Thyroid gland (tissue), 4 donors: ENCODE results near the gene BLOC1S2. TPM values are rescaled to one million over a fixed set of nuclear protein-coding genes. Genes with fewer than 3 reads are reported as not detected.

Experiments
- DNase-seq, 2 donors: peaks; one replicate each; pipeline ENCODE4 v3.0.0-alpha.2; 2019
- H3K27ac ChIP-seq, 3 donors: fragments of 200-600 bp; sonication (generic); 1 replicate in 2 of 3; 2 replicates in 1 of 3; pipeline ENCODE4 v1.5.1; 2016 to 2019; ENCODE audit warnings: mild to moderate bottlenecking in 1 of 3, moderate library complexity in 1 of 3
- H3K27me3 ChIP-seq: fragments of 200-600 bp; sonication (generic); one replicate; pipeline ENCODE4 v1.5.1; 2019
- H3K36me3 ChIP-seq, 2 donors: fragments of 200-600 bp; sonication (generic); one replicate each; pipeline ENCODE4 v1.5.1; 2016 to 2019
- H3K4me1 ChIP-seq, 2 donors: fragments of 200-600 bp; sonication (generic); one replicate each; pipeline ENCODE4 v1.5.1; 2017 to 2019
- H3K4me3 ChIP-seq, 3 donors: fragments of 200-600 bp; sonication (generic); replicated peaks in 1 of 3; 1 replicate in 2 of 3; 2 replicates in 1 of 3; pipeline ENCODE4 v1.5.1; 2016; ENCODE audit warnings: mild to moderate bottlenecking in 1 of 3
- H3K9me3 ChIP-seq: fragments of 200-600 bp; sonication (generic); one replicate; pipeline ENCODE4 v1.5.1; 2017
- CTCF ChIP-seq, 6 experiments: fragments of 200-600 bp in 3 of 6; fragments of 450-650 bp in 3 of 6; sonication (generic) in 3 of 6; IDR thresholded peaks; one replicate each; pipeline ENCODE4 v1.5.1; 2016 to 2019; ENCODE audit warnings: antibody characterized with exemption in 6 of 6, mild to moderate bottlenecking in 2 of 6, inconsistent platforms in 1 of 6, moderate library complexity in 1 of 6
- POLR2A ChIP-seq, 2 donors: fragments of 450-650 bp; IDR thresholded peaks; one replicate each; pipeline ENCODE4 v1.6.1; 2017; ENCODE audit warnings: antibody characterized with exemption in 2 of 2, mild to moderate bottlenecking in 2 of 2, moderate library complexity in 1 of 2
- WGBS, 2 donors: methylation state at CpG; one replicate each; pipeline ENCODE4 v1.1.5; 2017; 5-methylcytosine and 5-hydroxymethylcytosine counted together
- intact Hi-C: fragments of 100-400 bp; cut with DNase I; formaldehyde crosslinking; loops from one replicate; pipeline ENCODE4 v1.15.1; 2023
- total RNA-seq, 4 donors: library from RNA; depleted of rRNA; stranded (reverse); fragments of >200 nt; gene quantifications; one replicate each; pipeline ENCODE4 v1.2.3, GENCODE V29; 2016

The BLOC1S2 gene
- total RNA-seq, 4 donors from 2014 or later: 22.6 to 42.2 (median 37.0) TPM

- 62 to 74% methylated on average over 1 of the region's 1 CpG for WGBS, 2 donors
Measured at GRCh38 chr10:100319707-100320402, 33.4 kb upstream of the BLOC1S2 start.

GRCh38 chr10:100318207-100318606 is 31.7 kb upstream of the BLOC1S2 start:
- H3K27me3 ChIP-seq: no peaks in the 10 kb centered on the region

More at GRCh38 chr10:100319707-100320402, 33.4 kb upstream of the BLOC1S2 start:
- no peak overlapping the region for H3K4me3 ChIP-seq
- intact Hi-C loops: no loop called here
- no peaks in the 10 kb centered on the region for H3K36me3 ChIP-seq
- no peak for DNase-seq
- TF ChIP-seq POLR2A (IDR thresholded peaks at IDR 0.05): no peak
- no peak for TF ChIP-seq CTCF (IDR thresholded peaks at IDR 0.05)
- H3K27me3 ChIP-seq: no peaks in the 10 kb centered on the region
- H3K9me3 ChIP-seq: no peaks in the 10 kb centered on the region
- no peak overlapping the region for H3K27ac ChIP-seq
- no peaks in the 10 kb centered on the region for H3K4me1 ChIP-seq

DNA sequence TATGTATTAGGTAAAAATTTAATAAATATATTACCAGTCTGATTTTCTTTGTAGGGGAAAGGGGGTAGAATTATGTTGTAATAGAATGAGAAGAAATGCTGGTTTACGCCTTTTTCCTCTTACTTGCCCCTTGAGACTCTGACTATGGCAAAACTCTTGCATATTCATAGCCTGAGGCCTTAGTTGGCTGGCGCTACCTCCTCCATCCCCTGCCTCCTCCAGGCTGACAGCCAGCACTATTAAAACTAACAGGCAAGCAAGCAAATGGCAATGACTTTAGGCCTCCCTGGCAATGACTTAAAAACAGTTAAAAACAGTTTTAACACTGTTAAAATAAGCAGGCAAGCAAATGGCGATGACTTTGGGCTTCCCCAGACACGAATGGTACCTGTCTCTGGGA is 29.1 kb upstream of the BLOC1S2 start:
- DNase-seq: no peak
- no peaks in the 10 kb centered on the region for H3K9me3 ChIP-seq
- intact Hi-C loops: no loop called here
- H3K4me1 ChIP-seq: no peaks in the 10 kb centered on the region
- TF ChIP-seq CTCF (IDR thresholded peaks at IDR 0.05): no peak
- TF ChIP-seq POLR2A (IDR thresholded peaks at IDR 0.05): no peak
- no peaks in the 10 kb centered on the region for H3K27me3 ChIP-seq
- no peak overlapping the region for H3K4me3 ChIP-seq
- no peak overlapping the region for H3K27ac ChIP-seq
- whole genome bisulfite sequencing, 2 donors: 66 to 69% methylated on average over 4 of the region's 4 CpGs
- H3K36me3 ChIP-seq: no peaks in the 10 kb centered on the region

More at GRCh38 chr10:100318207-100318606, 31.7 kb upstream of the BLOC1S2 start:
- Histone ChIP-seq H3K36me3 (no peaks in the 10 kb centered on the region), H3K4me1 (no peaks in the 10 kb centered on the region), H3K9me3 (no peaks in the 10 kb centered on the region), H3K27ac (no peak overlapping the region), H3K4me3 (no peak overlapping the region)
- no peak for DNase-seq
- WGBS, 2 donors: 74 to 76% methylated on average over 4 of the region's 4 CpGs
- TF ChIP-seq POLR2A (IDR thresholded peaks at IDR 0.05): no peak
- no peak for TF ChIP-seq CTCF (IDR thresholded peaks at IDR 0.05)
- intact Hi-C loops: no loop called here

- H3K27me3 ChIP-seq: no peaks in the 10 kb centered on the region
- no peak overlapping the region for H3K27ac ChIP-seq
- 76 to 84% methylated on average over 4 of the region's 4 CpGs for WGBS, 2 donors
- no peaks in the 10 kb centered on the region for H3K36me3 ChIP-seq
- intact Hi-C loops: no loop called here
- H3K4me3 ChIP-seq: no peak overlapping the region
- H3K4me1 ChIP-seq: no peaks in the 10 kb centered on the region
- DNase-seq: no peak
- H3K9me3 ChIP-seq: no peaks in the 10 kb centered on the region
- TF ChIP-seq CTCF (IDR thresholded peaks at IDR 0.05) (no peak), POLR2A (IDR thresholded peaks at IDR 0.05) (no peak)
Measured at GRCh38 chr10:100311298-100311697, 24.8 kb upstream of the BLOC1S2 start.

DNA sequence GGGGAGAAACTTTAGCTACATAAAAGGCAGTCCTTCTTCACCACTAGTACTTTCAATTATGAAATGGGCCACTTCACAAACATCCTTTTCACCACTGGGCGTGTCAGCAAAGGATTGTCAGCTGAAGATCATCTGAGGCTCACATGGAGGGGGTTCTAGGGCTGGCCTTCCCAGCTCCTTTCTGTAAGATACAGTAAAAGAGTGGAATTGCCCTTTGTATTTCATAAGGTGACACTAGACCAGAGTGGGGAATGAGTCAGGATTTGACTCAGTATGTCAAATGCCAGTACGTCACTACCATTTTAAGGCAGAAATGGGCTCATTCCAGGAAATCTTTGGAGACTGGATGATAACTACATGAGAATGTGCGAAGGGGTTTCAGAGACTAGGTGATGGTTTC is 21.2 kb upstream of the BLOC1S2 start:
- Histone ChIP-seq H3K9me3 (no peaks in the 10 kb centered on the region), H3K27me3 (no peaks in the 10 kb centered on the region), H3K4me3 (no peak overlapping the region), H3K36me3 (no peaks in the 10 kb centered on the region), H3K4me1 (no peaks in the 10 kb centered on the region), H3K27ac (no peak overlapping the region)
- WGBS, 2 donors: 83 to 90% methylated on average over 3 of the region's 3 CpGs
- intact Hi-C loops: no loop called here
- TF ChIP-seq CTCF (IDR thresholded peaks at IDR 0.05): no peak
- TF ChIP-seq POLR2A (IDR thresholded peaks at IDR 0.05): no peak
- DNase-seq: no peak
